AG04450 (cell line): ENCODE results near the gene MGST2. TPM values are rescaled to one million over a fixed set of nuclear protein-coding genes. Genes with fewer than 3 reads are reported as not detected.

Source experiments
- CTCF ChIA-PET: fragments of 300-600, 350-600 bp; formaldehyde crosslinking; extraction: SDS; loops from one replicate; lab custom pipeline; 2022; ENCODE audit warnings: antibody characterized with exemption, inconsistent platforms; lab: Charles Lee
- POLR2A ChIA-PET: fragments of 350-600 bp; formaldehyde crosslinking; extraction: SDS; loops from one replicate; lab custom pipeline; 2021; ENCODE audit warnings: antibody characterized with exemption, inconsistent platforms; lab: Yijun Ruan, JAX
- DNase-seq: peaks from one replicate; pipeline ENCODE4 v3.0.0-alpha.2; 2011; ENCODE audit warnings: low read depth, low spot score
- H3K27ac ChIP-seq: one replicate; pipeline ENCODE4 v1.5.1; 2012; ENCODE audit warnings: low read depth, low read length, control low read depth
- H3K27me3 ChIP-seq: one replicate; pipeline ENCODE4 v1.6.0; 2012; ENCODE audit warnings: low read length; ENCODE audit not compliant: control insufficient read depth, insufficient read depth
- H3K4me3 ChIP-seq: 2 replicates; pipeline ENCODE4 v1.5.1; 2011; ENCODE audit warnings: mild to moderate bottlenecking, low read depth, low read length, control low read depth
- H3K9me3 ChIP-seq: 2 replicates; pipeline ENCODE4 v1.5.1; 2012; ENCODE audit warnings: low read length; ENCODE audit not compliant: control insufficient read depth, insufficient read depth
- CTCF ChIP-seq: IDR thresholded peaks from 2 replicates; pipeline ENCODE4 v1.5.1; 2011; ENCODE audit warnings: low read depth, low read length, control low read depth, inconsistent platforms
- polyA plus RNA-seq: library from polyadenylated mRNA; depleted of rRNA; stranded (reverse); fragments of >200 nt; gene quantifications from 2 replicates; pipeline ENCODE4 v1.2.3, GENCODE V29; 2011

The MGST2 gene
- polyA plus RNA-seq, 1 experiment, result 21.9 TPM

DNA sequence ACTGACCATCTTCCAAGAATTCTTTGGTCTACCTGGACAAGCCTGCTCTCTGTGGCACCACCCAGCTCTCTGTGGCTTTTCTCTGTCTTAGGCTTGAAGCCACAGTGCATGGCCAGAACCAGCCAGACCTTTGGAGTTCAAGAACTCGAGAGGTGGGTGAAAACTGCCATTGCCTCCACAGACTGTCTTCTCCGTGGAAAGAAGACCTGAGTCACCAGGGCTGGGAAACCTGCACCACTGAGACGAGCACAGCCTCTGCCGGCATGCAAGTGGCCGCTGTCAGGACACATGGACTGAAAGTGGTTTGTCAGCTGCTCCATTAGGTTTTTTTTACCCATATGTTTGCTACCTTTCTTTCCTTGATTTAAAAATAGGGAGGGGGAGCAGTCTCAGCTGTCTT is 74.5 kb downstream of the MGST2 start:
- Histone ChIP-seq H3K27ac (peak overlapping the region; percentile 39), H3K27me3 (no peaks in the 10 kb centered on the region), H3K9me3 (no peaks in the 10 kb centered on the region), H3K4me3 (no peak overlapping the region)
- ChIA-PET CTCF (interaction anchor here (0.7 to 2.5 kb wide), 12 partner anchors 10 to 1057 kb away, joined by 3 to 15 read pairs (median 6); no protein-coding TSS in a partner anchor), POLR2A (no interaction called here)
- TF ChIP-seq CTCF, result no peak
- no peak for DNase-seq

DNA sequence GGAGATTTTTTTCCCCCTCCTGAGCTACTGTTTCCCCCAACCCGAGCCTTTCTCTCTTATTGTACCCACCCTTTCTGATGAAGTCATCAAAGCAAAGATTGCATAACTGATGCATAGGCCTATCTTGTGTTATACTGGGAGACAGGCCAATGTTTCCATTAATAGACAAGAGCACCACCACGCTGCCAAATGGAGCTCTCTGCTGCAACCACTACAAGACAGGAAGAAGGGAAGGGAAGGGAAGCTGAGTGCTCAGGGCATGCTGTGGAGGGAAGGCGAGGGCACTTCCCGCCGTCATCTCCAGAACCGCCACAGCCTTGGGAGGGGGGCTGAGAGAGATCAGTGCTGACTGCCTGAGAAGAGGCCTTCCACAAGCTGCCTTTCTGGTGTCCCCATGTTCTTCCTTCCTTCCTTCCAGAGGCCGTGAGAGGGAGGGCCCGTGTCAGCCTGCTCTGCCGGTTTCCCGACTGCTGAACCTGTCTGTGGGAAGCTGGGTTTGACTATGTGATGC is 75.0 kb downstream of the MGST2 start:
- Histone ChIP-seq H3K9me3 (no peaks in the 10 kb centered on the region), H3K4me3 (no peak overlapping the region), H3K27me3 (no peaks in the 10 kb centered on the region), H3K27ac (peak overlapping the region; percentile 48)
- ChIA-PET CTCF (interaction anchor here (0.6 to 2.5 kb wide), 12 partner anchors 9 to 620 kb away, joined by 3 to 15 read pairs (median 4); no protein-coding TSS in a partner anchor), POLR2A (interaction anchor here (0.6 kb wide), 1 partner anchor 132 kb away, joined by 3 read pairs; no protein-coding TSS in a partner anchor)
- DNase-seq, result peak; percentile 78
- TF ChIP-seq CTCF, result peak; percentile 50

DNA sequence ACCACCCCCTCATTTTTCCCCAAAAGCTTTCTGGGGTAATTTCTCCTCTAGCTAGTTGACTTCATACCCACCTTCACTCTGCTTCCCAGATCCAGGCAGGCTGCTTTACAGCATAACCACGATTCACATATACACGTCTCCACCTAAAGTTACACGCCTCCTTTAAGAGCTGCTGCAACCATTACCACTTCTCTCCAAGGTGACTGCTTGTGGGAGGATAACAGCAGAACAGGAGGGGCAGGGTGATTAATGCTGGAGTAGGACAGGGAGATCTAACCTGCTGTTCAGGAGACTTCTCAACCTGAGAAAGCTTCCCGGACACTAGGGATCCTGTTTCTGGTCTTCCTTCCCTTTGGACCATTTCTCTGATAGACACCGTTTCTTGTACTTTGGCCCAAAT is 77.4 kb downstream of the MGST2 start:
- TF ChIP-seq CTCF, result no peak
- no peak for DNase-seq
- H3K4me3 ChIP-seq, result no peak overlapping the region
- H3K27ac ChIP-seq, result no peak overlapping the region
- CTCF ChIA-PET, result interaction anchor here (1.5 kb wide), 1 partner anchor 86 kb away, joined by 4 read pairs; no protein-coding TSS in a partner anchor
- no peaks in the 10 kb centered on the region for H3K27me3 ChIP-seq
- POLR2A ChIA-PET, result no interaction called here
- H3K9me3 ChIP-seq, result no peaks in the 10 kb centered on the region

DNA sequence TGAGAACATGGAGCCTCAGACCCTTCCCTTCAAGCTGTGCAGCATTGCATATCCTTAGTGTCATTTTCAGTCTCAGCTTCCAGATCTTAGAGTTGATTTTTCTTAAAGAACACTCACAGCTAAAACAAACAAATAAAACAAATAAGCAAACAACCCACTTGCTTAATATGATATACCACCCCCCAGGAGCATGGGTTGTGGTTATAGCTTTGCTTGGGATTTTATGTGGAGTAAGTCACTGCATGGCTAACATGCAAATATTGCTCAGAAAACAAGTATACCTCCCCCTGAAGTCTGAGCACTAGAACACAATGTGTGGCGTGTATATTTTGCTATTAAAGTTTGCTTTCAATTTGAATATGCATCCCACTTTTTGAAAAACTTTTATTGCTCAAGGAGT is 78.6 kb downstream of the MGST2 start:
- H3K27me3 ChIP-seq, result no peaks in the 10 kb centered on the region
- H3K4me3 ChIP-seq, result no peak overlapping the region
- ChIA-PET POLR2A (no interaction called here), CTCF (no interaction called here)
- H3K9me3 ChIP-seq, result no peaks in the 10 kb centered on the region
- H3K27ac ChIP-seq, result no peak overlapping the region
- no peak for DNase-seq
- no peak for TF ChIP-seq CTCF

- POLR2A ChIA-PET, result no interaction called here
- CTCF ChIA-PET, result no interaction called here
- Histone ChIP-seq H3K9me3 (no peaks in the 10 kb centered on the region), H3K27ac (no peak overlapping the region), H3K4me3 (no peak overlapping the region), H3K27me3 (no peaks in the 10 kb centered on the region)
- TF ChIP-seq CTCF, result no peak
- DNase-seq, result no peak
Measured at GRCh38 chr4:139745111-139745639, 79.6 kb downstream of the MGST2 start.
